HL-60 (cell line): Measurements from ENCODE around the gene LRRC8C.

Experiments used
- GABPA ChIP-seq: IDR thresholded peaks from 2 replicates; pipeline ENCODE4 v1.6.1; 2012; ENCODE audit warnings: low read depth
- POLR2AphosphoS5 ChIP-seq: IDR thresholded peaks from 2 replicates; pipeline ENCODE4 v1.6.1; 2012; ENCODE audit warnings: low read depth
- TF ChIP-seq, protein P1 (sequence below): IDR thresholded peaks from one replicate; pipeline ENCODE4 v1.5.1; 2011; ENCODE audit warnings: low read length, control low read depth, inconsistent platforms; ENCODE audit not compliant: insufficient read depth

DNA sequence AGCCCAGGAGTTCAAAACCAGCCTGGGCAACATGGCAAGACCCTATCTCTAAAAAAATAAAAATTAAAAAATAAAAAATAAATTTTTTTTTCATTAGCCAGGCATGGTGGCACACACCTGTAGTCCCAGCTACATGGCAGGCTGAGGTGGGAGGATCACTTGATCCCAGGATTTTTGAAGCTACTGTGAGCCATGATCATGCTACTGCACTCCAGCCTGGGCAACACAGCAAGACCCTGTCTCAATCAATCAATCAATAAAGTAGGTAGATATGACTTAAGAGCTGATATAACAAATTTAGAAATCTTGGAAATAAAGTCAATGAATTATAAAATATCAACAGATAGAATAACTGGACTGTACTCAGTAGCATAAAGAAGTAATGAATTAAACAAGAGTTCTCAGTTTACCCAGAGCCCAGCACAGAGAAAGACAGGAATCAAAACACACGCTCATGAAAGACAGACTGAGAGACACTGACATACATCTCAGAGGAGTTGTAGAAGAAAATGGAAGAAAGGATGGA is 69.7 kb downstream of the LRRC8C start:
- TF ChIP-seq, protein P1, sequence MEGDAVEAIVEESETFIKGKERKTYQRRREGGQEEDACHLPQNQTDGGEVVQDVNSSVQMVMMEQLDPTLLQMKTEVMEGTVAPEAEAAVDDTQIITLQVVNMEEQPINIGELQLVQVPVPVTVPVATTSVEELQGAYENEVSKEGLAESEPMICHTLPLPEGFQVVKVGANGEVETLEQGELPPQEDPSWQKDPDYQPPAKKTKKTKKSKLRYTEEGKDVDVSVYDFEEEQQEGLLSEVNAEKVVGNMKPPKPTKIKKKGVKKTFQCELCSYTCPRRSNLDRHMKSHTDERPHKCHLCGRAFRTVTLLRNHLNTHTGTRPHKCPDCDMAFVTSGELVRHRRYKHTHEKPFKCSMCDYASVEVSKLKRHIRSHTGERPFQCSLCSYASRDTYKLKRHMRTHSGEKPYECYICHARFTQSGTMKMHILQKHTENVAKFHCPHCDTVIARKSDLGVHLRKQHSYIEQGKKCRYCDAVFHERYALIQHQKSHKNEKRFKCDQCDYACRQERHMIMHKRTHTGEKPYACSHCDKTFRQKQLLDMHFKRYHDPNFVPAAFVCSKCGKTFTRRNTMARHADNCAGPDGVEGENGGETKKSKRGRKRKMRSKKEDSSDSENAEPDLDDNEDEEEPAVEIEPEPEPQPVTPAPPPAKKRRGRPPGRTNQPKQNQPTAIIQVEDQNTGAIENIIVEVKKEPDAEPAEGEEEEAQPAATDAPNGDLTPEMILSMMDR, result no peak
- TF ChIP-seq POLR2AphosphoS5 (no peak), GABPA (no peak)
